Loucy (cell line): ENCODE results near the gene CREBRF.
"Not testable (repeated sequence)": the region's sequence is repeated elsewhere in the genome, so short reads cannot be mapped to it uniquely, and the experiment has no call there.

ENCODE experiments used
- H2AFZ ChIP-seq: fragments of 200-600 bp; sonication (generic); 2 replicates; pipeline ENCODE4 v1.6.0; 2016; ENCODE audit warnings: antibody characterized with exemption, mild to moderate bottlenecking, low read length, moderate library complexity
- H3F3A ChIP-seq: fragments of 200-600 bp; 2 replicates; pipeline ENCODE4 v1.6.0; 2016; ENCODE audit warnings: antibody characterized with exemption, low read depth, mild to moderate bottlenecking
- H3K27me3 ChIP-seq: fragments of 200-600 bp; sonication (generic); 2 replicates; pipeline ENCODE4 v1.6.1; 2014; ENCODE audit warnings: low read length, mild to moderate bottlenecking; ENCODE audit not compliant: insufficient read depth, poor library complexity, severe bottlenecking
- H3K36me3 ChIP-seq: fragments of 200-600 bp; sonication (generic); 2 replicates; pipeline ENCODE4 v1.6.1; 2016; ENCODE audit warnings: low read length; ENCODE audit not compliant: insufficient read depth
- H3K4me1 ChIP-seq: fragments of 200-600 bp; sonication (generic); 2 replicates; pipeline ENCODE4 v1.5.1; 2014; ENCODE audit warnings: low read length, mild to moderate bottlenecking; ENCODE audit not compliant: insufficient read depth, poor library complexity, severe bottlenecking
- H3K4me2 ChIP-seq: fragments of 200-600 bp; sonication (generic); 2 replicates; pipeline ENCODE4 v1.6.0; 2014; ENCODE audit warnings: antibody characterized with exemption, low read length, low read depth, mild to moderate bottlenecking; ENCODE audit not compliant: poor library complexity, severe bottlenecking
- H3K4me3 ChIP-seq: fragments of 200-600 bp; sonication (generic); 2 replicates; pipeline ENCODE4 v1.5.1; 2014; ENCODE audit warnings: low read length, mild to moderate bottlenecking, mixed read lengths; ENCODE audit not compliant: poor library complexity, severe bottlenecking
- H3K79me2 ChIP-seq: fragments of 200-600 bp; sonication (generic); 2 replicates; pipeline ENCODE4 v1.6.1; 2014; ENCODE audit warnings: low read length; ENCODE audit not compliant: insufficient read depth
- H3K9ac ChIP-seq: fragments of 200-600 bp; sonication (generic); 2 replicates; pipeline ENCODE4 v1.6.0; 2014; ENCODE audit warnings: mild to moderate bottlenecking, low read depth, low read length, moderate library complexity; ENCODE audit not compliant: poor library complexity, severe bottlenecking
- H3K9me2 ChIP-seq: fragments of 200-600 bp; sonication (generic); replicated peaks from 2 replicates; pipeline ENCODE4 v1.6.1; 2016; ENCODE audit warnings: low read depth, low read length, mixed read lengths
- H3K9me3 ChIP-seq: fragments of 200-600 bp; sonication (generic); 2 replicates; pipeline ENCODE4 v1.6.1; 2014; ENCODE audit warnings: mild to moderate bottlenecking, antibody characterized with exemption, low read length, low read depth; ENCODE audit not compliant: insufficient read depth
- H4K20me1 ChIP-seq: fragments of 200-600 bp; sonication (generic); 2 replicates; pipeline ENCODE4 v1.6.0; 2014; ENCODE audit warnings: antibody characterized with exemption, low read length, mild to moderate bottlenecking; ENCODE audit not compliant: insufficient read depth, poor library complexity, severe bottlenecking
- CTCF ChIP-seq: fragments of 200-600 bp; sonication (generic); conservative IDR thresholded peaks from 2 replicates; pipeline ENCODE4 v1.5.1; 2014; ENCODE audit warnings: mild to moderate bottlenecking, antibody characterized with exemption, low read length
- EZH2phosphoT487 ChIP-seq: fragments of 200-600 bp; IDR thresholded peaks from 2 replicates; pipeline ENCODE4 v1.6.1; 2018; ENCODE audit warnings: antibody characterized with exemption, mild to moderate bottlenecking, moderate library complexity, borderline replicate concordance

The CREBRF gene

GRCh38 chr5:173148354-173148753, 92.2 kb downstream of the CREBRF start:
- H3K9me3 ChIP-seq: no peaks in the 10 kb centered on the region
- TF ChIP-seq EZH2phosphoT487 (no peak), CTCF (no peak)
- no peaks in the 10 kb centered on the region for H3K9me2 ChIP-seq
- H3K4me3 ChIP-seq: no peak overlapping the region
- H3K27me3 ChIP-seq: no peaks in the 10 kb centered on the region
- H3F3A ChIP-seq: no peaks in the 10 kb centered on the region
- H3K4me2 ChIP-seq: no peak overlapping the region
- no peaks in the 10 kb centered on the region for H4K20me1 ChIP-seq
- no peak overlapping the region for H2AFZ ChIP-seq
- H3K9ac ChIP-seq: no peak overlapping the region
- peaks cover 3% of the 10 kb centered on the region for H3K4me1 ChIP-seq
- H3K79me2 ChIP-seq: peaks cover 5% of the 10 kb centered on the region; the same call in 1 of the 2 replicates
- no peaks in the 10 kb centered on the region for H3K36me3 ChIP-seq

DNA sequence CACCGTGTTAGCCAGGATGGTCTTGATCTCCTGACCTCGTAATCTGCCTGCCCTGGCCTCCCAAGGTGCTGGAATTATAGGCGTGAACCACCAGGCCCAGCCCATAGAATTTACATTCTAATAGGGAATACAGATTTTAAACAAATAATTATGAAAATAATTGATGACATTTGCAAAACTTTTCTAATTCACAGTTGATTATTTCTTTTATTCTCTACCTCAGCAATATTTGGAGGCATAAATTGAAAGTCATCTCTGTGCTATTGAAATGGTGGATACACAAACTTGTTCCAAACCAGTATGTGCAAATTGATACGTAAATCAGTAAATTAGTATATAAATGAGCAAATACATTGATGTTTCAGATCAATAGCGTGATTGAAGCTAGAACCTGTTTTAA, 96.4 kb downstream of the CREBRF start:
- no peaks in the 10 kb centered on the region for H3K9me3 ChIP-seq
- H3K9me2 ChIP-seq: no peaks in the 10 kb centered on the region
- no peak overlapping the region for H3K4me2 ChIP-seq
- H4K20me1 ChIP-seq: no peaks in the 10 kb centered on the region
- H3K79me2 ChIP-seq: no peaks in the 10 kb centered on the region
- no peak overlapping the region for H3K9ac ChIP-seq
- TF ChIP-seq EZH2phosphoT487 (no peak), CTCF (no peak)
- no peak overlapping the region for H3K4me3 ChIP-seq
- no peak overlapping the region for H2AFZ ChIP-seq
- no peaks in the 10 kb centered on the region for H3K27me3 ChIP-seq
- H3K36me3 ChIP-seq: no peaks in the 10 kb centered on the region; the same call in 1 of the 2 replicates
- no peaks in the 10 kb centered on the region for H3K4me1 ChIP-seq
- no peaks in the 10 kb centered on the region for H3F3A ChIP-seq

DNA sequence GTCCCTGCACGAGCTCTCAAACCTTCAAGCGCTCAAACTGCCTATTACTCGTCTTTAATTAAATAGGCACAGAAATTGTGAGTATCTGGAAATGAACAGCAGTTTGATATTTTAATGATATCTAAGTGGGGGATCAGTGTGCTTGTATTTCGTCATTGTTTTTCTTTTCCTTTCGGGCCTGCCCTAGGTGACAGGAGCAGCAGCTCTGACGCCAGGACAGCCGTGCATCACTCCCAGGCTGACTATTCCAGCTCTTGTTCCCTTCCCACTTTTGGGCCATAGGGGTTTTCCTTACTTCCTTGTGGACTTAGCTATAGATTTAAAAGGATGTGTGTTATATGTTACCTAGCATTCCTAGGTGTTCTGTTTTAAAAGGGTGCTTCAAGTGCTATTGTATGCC, 97.7 kb downstream of the CREBRF start:
- H4K20me1 ChIP-seq: no peaks in the 10 kb centered on the region
- H3F3A ChIP-seq: no peaks in the 10 kb centered on the region
- no peak overlapping the region for H3K9ac ChIP-seq
- H3K27me3 ChIP-seq: no peaks in the 10 kb centered on the region
- H3K79me2 ChIP-seq: no peaks in the 10 kb centered on the region
- no peak overlapping the region for H2AFZ ChIP-seq
- no peak for TF ChIP-seq EZH2phosphoT487
- no peak for TF ChIP-seq CTCF
- no peaks in the 10 kb centered on the region for H3K4me1 ChIP-seq
- no peaks in the 10 kb centered on the region; the same call in 1 of the 2 replicates for H3K36me3 ChIP-seq
- H3K9me2 ChIP-seq: no peaks in the 10 kb centered on the region
- H3K4me3 ChIP-seq: no peak overlapping the region
- H3K4me2 ChIP-seq: no peak overlapping the region
- H3K9me3 ChIP-seq: no peaks in the 10 kb centered on the region

- not testable (repeated sequence) for H3K9me3 ChIP-seq, H2AFZ ChIP-seq, H3K4me2 ChIP-seq, H3F3A ChIP-seq, H3K4me3 ChIP-seq, H3K9me2 ChIP-seq, H4K20me1 ChIP-seq, H3K9ac ChIP-seq, H3K4me1 ChIP-seq, H3K27me3 ChIP-seq, H3K79me2 ChIP-seq, H3K36me3 ChIP-seq
These were observed 98.5 kb downstream of the CREBRF start for GRCh38 chr5:173154619-173155018.
